Liver (tissue), 3 donors: ENCODE measurements around the gene SLC18A2.

ENCODE experiments used
- EGR1 ChIP-seq, 2 donors: IDR thresholded peaks; 2 replicates each; pipeline ENCODE4 v1.6.1; 2016 to 2018; ENCODE audit warnings: antibody characterized with exemption in 2 of 2, low read depth in 2 of 2
- GABPA ChIP-seq, 2 donors: IDR thresholded peaks in 1 of 2; conservative IDR thresholded peaks in 1 of 2; 2 replicates each; pipeline ENCODE4 v1.6.1; 2016; ENCODE audit warnings: antibody characterized with exemption in 2 of 2, mild to moderate bottlenecking in 1 of 2, moderate library complexity in 1 of 2
- JUND ChIP-seq, 2 donors: IDR thresholded peaks; 2 replicates each; pipeline ENCODE4 v1.6.1; 2016; ENCODE audit warnings: antibody characterized with exemption in 2 of 2
- RAD21 ChIP-seq, 2 donors: IDR thresholded peaks; 2 replicates each; pipeline ENCODE4 v1.6.1; 2016; ENCODE audit warnings: antibody characterized with exemption in 2 of 2, mild to moderate bottlenecking in 2 of 2
- RXRA ChIP-seq, 2 donors: IDR thresholded peaks; 2 replicates each; pipeline ENCODE4 v1.6.1; 2017 to 2018; ENCODE audit warnings: antibody characterized with exemption in 2 of 2, mild to moderate bottlenecking in 1 of 2
- SP1 ChIP-seq: IDR thresholded peaks from 2 replicates; pipeline ENCODE4 v1.6.1; 2018; ENCODE audit warnings: antibody characterized with exemption, mild to moderate bottlenecking
- TAF1 ChIP-seq: conservative IDR thresholded peaks from 2 replicates; pipeline ENCODE4 v1.6.1; 2016; ENCODE audit warnings: antibody characterized with exemption, mild to moderate bottlenecking
- YY1 ChIP-seq: IDR thresholded peaks from 2 replicates; pipeline ENCODE4 v1.6.1; 2016; ENCODE audit warnings: antibody characterized with exemption, mild to moderate bottlenecking
- TF ChIP-seq, protein P1 (sequence below): fragments of 150-350 bp; IDR thresholded peaks from 2 replicates; pipeline ENCODE4 v1.5.1; 2017; ENCODE audit warnings: improper control_type of control experiment, low read depth, low read length; ENCODE audit not compliant: missing input control
- TF ChIP-seq, protein P2 (sequence below): IDR thresholded peaks from 2 replicates; pipeline ENCODE4 v1.6.1; 2016; ENCODE audit warnings: antibody characterized with exemption
- TF ChIP-seq, protein P3 (sequence below): IDR thresholded peaks from 2 replicates; pipeline ENCODE4 v1.6.1; 2016; ENCODE audit warnings: antibody characterized with exemption, mild to moderate bottlenecking
- TF ChIP-seq, protein P4 (sequence below): IDR thresholded peaks from 2 replicates; pipeline ENCODE4 v1.6.1; 2016; ENCODE audit warnings: antibody characterized with exemption
- TF ChIP-seq, protein P5 (sequence below): IDR thresholded peaks from 2 replicates; pipeline ENCODE4 v1.6.1; 2016; ENCODE audit warnings: antibody characterized with exemption
- donor health status: healthy.
- donor health status: healthy.

DNA sequence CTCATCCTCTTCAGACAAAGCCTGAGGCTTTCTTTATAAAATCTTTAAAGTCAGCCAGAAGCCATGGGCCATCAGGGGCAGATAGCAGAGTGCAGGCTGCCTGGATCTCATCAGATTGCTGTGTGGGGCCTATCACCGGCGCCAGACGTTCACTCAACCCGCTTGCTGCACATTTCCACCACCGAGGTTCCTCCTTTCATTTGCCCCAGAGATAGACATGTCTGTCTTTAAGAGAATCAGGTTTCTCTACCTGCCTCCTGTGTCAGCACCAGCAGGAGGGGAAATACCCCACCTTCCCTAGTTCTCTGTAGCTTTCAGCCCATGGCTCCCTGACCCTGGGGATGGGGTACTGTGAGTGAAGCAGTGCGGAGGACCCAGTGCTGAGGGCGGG, 22.0 kb downstream of the SLC18A2 start:
- TF ChIP-seq, protein P1, sequence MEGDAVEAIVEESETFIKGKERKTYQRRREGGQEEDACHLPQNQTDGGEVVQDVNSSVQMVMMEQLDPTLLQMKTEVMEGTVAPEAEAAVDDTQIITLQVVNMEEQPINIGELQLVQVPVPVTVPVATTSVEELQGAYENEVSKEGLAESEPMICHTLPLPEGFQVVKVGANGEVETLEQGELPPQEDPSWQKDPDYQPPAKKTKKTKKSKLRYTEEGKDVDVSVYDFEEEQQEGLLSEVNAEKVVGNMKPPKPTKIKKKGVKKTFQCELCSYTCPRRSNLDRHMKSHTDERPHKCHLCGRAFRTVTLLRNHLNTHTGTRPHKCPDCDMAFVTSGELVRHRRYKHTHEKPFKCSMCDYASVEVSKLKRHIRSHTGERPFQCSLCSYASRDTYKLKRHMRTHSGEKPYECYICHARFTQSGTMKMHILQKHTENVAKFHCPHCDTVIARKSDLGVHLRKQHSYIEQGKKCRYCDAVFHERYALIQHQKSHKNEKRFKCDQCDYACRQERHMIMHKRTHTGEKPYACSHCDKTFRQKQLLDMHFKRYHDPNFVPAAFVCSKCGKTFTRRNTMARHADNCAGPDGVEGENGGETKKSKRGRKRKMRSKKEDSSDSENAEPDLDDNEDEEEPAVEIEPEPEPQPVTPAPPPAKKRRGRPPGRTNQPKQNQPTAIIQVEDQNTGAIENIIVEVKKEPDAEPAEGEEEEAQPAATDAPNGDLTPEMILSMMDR: no peak
- TF ChIP-seq GABPA (IDR thresholded peaks at IDR 0.05 in 1 of 2, conservative IDR thresholded peaks at IDR 0.05 in 1 of 2) (no peak), SP1 (no peak), JUND (IDR thresholded peaks at IDR 0.05) (no peak), TAF1 (no peak), RAD21 (IDR thresholded peaks at IDR 0.05) (no peak), YY1 (no peak), RXRA (IDR thresholded peaks at IDR 0.05) (no peak), EGR1 (IDR thresholded peaks at IDR 0.05; ENCODE audit: low read depth in 2 of 2) (no peak)
- TF ChIP-seq, protein P2, sequence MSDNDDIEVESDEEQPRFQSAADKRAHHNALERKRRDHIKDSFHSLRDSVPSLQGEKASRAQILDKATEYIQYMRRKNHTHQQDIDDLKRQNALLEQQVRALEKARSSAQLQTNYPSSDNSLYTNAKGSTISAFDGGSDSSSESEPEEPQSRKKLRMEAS: no peak
- TF ChIP-seq, protein P3, sequence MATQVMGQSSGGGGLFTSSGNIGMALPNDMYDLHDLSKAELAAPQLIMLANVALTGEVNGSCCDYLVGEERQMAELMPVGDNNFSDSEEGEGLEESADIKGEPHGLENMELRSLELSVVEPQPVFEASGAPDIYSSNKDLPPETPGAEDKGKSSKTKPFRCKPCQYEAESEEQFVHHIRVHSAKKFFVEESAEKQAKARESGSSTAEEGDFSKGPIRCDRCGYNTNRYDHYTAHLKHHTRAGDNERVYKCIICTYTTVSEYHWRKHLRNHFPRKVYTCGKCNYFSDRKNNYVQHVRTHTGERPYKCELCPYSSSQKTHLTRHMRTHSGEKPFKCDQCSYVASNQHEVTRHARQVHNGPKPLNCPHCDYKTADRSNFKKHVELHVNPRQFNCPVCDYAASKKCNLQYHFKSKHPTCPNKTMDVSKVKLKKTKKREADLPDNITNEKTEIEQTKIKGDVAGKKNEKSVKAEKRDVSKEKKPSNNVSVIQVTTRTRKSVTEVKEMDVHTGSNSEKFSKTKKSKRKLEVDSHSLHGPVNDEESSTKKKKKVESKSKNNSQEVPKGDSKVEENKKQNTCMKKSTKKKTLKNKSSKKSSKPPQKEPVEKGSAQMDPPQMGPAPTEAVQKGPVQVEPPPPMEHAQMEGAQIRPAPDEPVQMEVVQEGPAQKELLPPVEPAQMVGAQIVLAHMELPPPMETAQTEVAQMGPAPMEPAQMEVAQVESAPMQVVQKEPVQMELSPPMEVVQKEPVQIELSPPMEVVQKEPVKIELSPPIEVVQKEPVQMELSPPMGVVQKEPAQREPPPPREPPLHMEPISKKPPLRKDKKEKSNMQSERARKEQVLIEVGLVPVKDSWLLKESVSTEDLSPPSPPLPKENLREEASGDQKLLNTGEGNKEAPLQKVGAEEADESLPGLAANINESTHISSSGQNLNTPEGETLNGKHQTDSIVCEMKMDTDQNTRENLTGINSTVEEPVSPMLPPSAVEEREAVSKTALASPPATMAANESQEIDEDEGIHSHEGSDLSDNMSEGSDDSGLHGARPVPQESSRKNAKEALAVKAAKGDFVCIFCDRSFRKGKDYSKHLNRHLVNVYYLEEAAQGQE: no peak
- TF ChIP-seq, protein P4, sequence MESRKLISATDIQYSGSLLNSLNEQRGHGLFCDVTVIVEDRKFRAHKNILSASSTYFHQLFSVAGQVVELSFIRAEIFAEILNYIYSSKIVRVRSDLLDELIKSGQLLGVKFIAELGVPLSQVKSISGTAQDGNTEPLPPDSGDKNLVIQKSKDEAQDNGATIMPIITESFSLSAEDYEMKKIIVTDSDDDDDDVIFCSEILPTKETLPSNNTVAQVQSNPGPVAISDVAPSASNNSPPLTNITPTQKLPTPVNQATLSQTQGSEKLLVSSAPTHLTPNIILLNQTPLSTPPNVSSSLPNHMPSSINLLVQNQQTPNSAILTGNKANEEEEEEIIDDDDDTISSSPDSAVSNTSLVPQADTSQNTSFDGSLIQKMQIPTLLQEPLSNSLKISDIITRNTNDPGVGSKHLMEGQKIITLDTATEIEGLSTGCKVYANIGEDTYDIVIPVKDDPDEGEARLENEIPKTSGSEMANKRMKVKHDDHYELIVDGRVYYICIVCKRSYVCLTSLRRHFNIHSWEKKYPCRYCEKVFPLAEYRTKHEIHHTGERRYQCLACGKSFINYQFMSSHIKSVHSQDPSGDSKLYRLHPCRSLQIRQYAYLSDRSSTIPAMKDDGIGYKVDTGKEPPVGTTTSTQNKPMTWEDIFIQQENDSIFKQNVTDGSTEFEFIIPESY: no peak
- TF ChIP-seq, protein P5, sequence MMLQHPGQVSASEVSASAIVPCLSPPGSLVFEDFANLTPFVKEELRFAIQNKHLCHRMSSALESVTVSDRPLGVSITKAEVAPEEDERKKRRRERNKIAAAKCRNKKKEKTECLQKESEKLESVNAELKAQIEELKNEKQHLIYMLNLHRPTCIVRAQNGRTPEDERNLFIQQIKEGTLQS: no peak
